ENCODE data around the gene XCR1. TPM values are rescaled to one million over a fixed set of nuclear protein-coding genes. Genes with fewer than 3 reads are reported as not detected.

Gene XCR1
- total RNA-seq, 2 experiments from 2014 or later, result not detected

DNA sequence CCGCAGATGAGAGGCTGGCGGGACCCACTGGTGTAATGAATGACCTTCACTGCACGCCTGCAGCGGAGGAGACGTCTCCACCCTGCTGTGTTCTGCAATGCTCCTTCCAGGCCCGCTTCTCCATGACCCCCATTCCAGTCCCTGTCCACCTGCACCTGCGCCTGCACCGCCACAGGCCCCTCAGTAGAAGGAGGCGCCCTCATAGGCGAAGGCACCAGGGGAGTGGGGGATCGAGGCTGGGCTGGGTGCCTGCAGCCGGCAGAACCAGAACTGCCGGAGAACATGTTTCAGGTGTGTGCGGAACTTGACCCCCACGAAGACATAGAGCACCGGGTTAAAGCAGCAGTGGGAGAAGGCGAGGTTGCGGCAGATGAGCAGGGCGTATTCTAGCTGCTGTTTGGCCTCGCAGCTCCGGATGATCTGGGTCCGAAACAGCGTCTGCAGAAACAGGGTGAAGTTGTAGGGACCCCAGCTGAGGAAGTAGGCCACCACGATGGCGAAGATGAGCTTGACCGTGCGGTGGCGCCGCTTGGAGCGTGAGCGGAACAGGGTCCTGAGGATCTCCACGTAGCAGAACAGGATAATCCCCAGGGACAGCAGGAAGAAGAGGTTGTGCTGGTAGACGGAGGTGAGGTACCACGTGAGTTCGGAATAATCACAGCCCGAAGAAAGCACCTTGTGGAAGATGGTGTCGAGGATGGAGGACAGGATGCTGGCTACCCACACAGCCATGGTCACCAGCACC, 6.3 kb downstream of the XCR1 start:
- Mint-ChIP-seq H3K4me1 (ENCODE audit: low read depth) (peaks cover 24% of the 10 kb centered on the region), H3K27ac (no peak overlapping the region), H3K9me3 (peaks cover 5% of the 10 kb centered on the region), H3K27me3 (peaks cover 6% of the 10 kb centered on the region), H3K4me3 (no peak overlapping the region), H3K36me3 (ENCODE audit: low read depth) (no peaks in the 10 kb centered on the region)
- TF ChIP-seq, protein P1, sequence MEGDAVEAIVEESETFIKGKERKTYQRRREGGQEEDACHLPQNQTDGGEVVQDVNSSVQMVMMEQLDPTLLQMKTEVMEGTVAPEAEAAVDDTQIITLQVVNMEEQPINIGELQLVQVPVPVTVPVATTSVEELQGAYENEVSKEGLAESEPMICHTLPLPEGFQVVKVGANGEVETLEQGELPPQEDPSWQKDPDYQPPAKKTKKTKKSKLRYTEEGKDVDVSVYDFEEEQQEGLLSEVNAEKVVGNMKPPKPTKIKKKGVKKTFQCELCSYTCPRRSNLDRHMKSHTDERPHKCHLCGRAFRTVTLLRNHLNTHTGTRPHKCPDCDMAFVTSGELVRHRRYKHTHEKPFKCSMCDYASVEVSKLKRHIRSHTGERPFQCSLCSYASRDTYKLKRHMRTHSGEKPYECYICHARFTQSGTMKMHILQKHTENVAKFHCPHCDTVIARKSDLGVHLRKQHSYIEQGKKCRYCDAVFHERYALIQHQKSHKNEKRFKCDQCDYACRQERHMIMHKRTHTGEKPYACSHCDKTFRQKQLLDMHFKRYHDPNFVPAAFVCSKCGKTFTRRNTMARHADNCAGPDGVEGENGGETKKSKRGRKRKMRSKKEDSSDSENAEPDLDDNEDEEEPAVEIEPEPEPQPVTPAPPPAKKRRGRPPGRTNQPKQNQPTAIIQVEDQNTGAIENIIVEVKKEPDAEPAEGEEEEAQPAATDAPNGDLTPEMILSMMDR (IDR thresholded peaks at IDR 0.05), result no peak
- DNase-seq (no peak), ATAC-seq (no peak)
- intact Hi-C loops (cut with micrococcal nuclease), result no loop called here
- ChIA-PET CTCF (interaction anchor here (0.9 to 2.6 kb wide), 2 partner anchors 41 to 57 kb away, joined by 3 to 13 read pairs; no protein-coding TSS in a partner anchor), POLR2A (interaction anchor here (1.4 kb wide), 1 partner anchor 273 kb away, joined by 3 read pairs; no protein-coding TSS in a partner anchor)

DNA sequence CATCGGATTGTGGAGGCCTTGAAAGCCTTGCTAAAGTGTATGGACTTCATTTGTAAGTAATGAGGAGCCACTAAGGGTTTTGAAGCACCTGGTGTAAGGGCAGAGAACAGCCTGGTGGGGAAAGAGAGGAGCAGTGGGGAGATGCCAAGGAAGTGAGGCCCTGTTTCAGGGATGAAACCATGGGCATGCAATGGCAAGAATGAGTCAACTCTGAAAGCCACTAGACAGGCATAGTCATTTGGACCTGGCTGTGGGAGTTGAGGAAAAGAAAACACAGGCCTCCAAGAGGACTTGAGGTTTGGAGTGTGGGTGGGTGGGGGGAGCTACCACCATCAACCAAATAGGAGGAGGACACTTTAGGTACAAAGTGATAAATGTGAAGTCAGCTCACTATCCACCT, 7.6 kb downstream of the XCR1 start:
- Mint-ChIP-seq H3K4me1 (ENCODE audit: low read depth) (peaks cover 30% of the 10 kb centered on the region), H3K27me3 (peaks cover 6% of the 10 kb centered on the region), H3K27ac (peak overlapping the region; percentile 13), H3K36me3 (ENCODE audit: low read depth) (no peaks in the 10 kb centered on the region), H3K4me3 (no peak overlapping the region), H3K9me3 (peaks cover 5% of the 10 kb centered on the region)
- DNase-seq (peak; percentile 58), ATAC-seq (peak; percentile 42)
- intact Hi-C loops (cut with micrococcal nuclease), result no loop called here
- CTCF ChIA-PET, result interaction anchor here (0.9 to 2.6 kb wide), 5 partner anchors 8 to 58 kb away, joined by 3 to 13 read pairs (median 4); no protein-coding TSS in a partner anchor
- POLR2A ChIA-PET, result interaction anchor here (1.1 to 1.4 kb wide), 2 partner anchors 26 to 274 kb away, joined by 3 to 4 read pairs; no protein-coding TSS in a partner anchor
- TF ChIP-seq, protein P1 (IDR thresholded peaks at IDR 0.05), result no peak

DNA sequence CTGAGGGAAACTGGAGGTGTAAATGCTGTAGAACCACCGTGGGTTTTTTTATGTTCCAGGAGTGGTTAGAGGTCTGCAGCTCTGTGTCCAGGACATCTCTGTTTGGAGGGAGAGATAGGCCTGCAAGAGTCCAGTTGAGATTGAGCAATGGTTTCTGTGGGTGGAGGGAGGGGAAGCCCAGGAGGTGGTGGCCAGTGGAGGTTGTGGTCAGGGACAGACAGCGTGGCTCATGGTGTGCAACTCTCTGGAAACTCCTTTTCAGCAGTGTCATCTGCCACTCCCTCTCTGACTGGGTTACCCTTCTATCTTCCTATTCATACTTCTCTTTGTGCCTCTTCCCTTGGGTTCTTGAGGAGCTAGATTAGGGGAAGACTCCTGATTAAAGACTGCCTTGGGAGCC, 9.6 kb downstream of the XCR1 start:
- CTCF ChIA-PET, result interaction anchor here (0.8 to 1.0 kb wide), 2 partner anchors 26 to 79 kb away, joined by 3 to 5 read pairs; no protein-coding TSS in a partner anchor
- intact Hi-C loops (cut with micrococcal nuclease), result no loop called here
- no peak for DNase-seq
- POLR2A ChIA-PET, result no interaction called here
- ATAC-seq, result no peak
- Mint-ChIP-seq H3K36me3 (ENCODE audit: low read depth) (no peaks in the 10 kb centered on the region), H3K27ac (no peak overlapping the region), H3K4me1 (ENCODE audit: low read depth) (peaks cover 33% of the 10 kb centered on the region), H3K4me3 (no peak overlapping the region), H3K27me3 (peaks cover 6% of the 10 kb centered on the region), H3K9me3 (peaks cover 5% of the 10 kb centered on the region)
- TF ChIP-seq, protein P1 (IDR thresholded peaks at IDR 0.05), result no peak

DNA sequence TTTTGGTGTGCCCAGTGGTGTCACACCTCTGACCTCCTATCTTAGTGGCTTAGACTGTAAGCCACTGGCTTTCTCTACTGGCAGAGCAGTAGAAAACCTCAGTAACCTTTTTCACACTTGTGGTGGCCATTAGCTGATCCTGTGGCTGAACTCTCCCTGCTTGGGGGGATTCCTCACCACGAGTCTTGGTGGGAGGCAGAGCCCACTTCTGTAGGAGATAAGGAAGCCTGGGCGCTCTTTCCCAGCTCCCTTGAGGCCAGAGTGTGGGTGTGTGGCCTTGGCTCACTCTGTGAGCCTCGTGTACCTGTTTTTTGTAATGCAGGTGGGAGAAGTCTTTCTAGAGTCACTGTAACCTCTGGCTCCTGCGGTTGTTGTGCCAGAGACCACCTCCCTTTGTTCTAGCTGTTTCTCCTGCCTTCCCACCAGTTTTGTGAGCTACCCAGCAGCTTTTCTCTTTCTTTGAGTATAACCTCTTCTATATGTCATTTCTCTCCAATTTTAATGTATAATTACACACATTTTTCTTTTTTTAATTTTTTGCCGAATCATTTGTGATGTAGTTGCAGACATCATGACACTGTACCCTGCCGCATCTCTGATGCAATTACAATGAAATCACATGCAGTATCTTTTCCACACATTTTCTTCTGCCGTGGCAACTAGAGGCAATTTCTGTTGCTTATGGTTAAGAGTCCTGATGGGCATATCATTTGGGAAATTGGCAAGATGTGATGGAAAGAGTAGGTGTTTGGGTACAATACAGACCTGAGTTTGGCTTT, 13.8 kb downstream of the XCR1 start:
- CTCF ChIA-PET, result no interaction called here
- Mint-ChIP-seq H3K4me1 (ENCODE audit: low read depth) (peaks cover 34% of the 10 kb centered on the region), H3K27ac (no peak overlapping the region), H3K4me3 (no peak overlapping the region), H3K36me3 (ENCODE audit: low read depth) (no peaks in the 10 kb centered on the region), H3K27me3 (peaks cover 4% of the 10 kb centered on the region), H3K9me3 (peaks cover 1% of the 10 kb centered on the region)
- intact Hi-C loops (cut with micrococcal nuclease), result no loop called here
- POLR2A ChIA-PET, result interaction anchor here (0.5 to 1.1 kb wide), 3 partner anchors 15 to 62 kb away, joined by 3 to 5 read pairs (median 4); no protein-coding TSS in a partner anchor
- ATAC-seq (no peak), DNase-seq (no peak)
- TF ChIP-seq, protein P1 (IDR thresholded peaks at IDR 0.05), result no peak

All from activated CD8-positive, alpha-beta T cell treated with anti-CD3 and anti-CD28 coated beads for 36 hours (primary cell).